AG10803 (cell line): ENCODE results near the gene ADAMTS6.

ENCODE experiments used
- DNase-seq: peaks from one replicate; pipeline ENCODE4 v3.0.0; 2010; ENCODE audit warnings: low read depth
- H3K4me3 ChIP-seq: 2 replicates; pipeline ENCODE4 v1.5.1; 2011; ENCODE audit warnings: mild to moderate bottlenecking, low read length, control low read depth
- TF ChIP-seq, protein P1 (sequence below): conservative IDR thresholded peaks from 2 replicates; pipeline ENCODE4 v1.5.1; 2011; ENCODE audit warnings: mild to moderate bottlenecking, low read length, control low read depth, inconsistent platforms

The ADAMTS6 gene

GRCh38 chr5:65364907-65365306 lies 116.8 kb downstream of the ADAMTS6 start:
- TF ChIP-seq, protein P1, sequence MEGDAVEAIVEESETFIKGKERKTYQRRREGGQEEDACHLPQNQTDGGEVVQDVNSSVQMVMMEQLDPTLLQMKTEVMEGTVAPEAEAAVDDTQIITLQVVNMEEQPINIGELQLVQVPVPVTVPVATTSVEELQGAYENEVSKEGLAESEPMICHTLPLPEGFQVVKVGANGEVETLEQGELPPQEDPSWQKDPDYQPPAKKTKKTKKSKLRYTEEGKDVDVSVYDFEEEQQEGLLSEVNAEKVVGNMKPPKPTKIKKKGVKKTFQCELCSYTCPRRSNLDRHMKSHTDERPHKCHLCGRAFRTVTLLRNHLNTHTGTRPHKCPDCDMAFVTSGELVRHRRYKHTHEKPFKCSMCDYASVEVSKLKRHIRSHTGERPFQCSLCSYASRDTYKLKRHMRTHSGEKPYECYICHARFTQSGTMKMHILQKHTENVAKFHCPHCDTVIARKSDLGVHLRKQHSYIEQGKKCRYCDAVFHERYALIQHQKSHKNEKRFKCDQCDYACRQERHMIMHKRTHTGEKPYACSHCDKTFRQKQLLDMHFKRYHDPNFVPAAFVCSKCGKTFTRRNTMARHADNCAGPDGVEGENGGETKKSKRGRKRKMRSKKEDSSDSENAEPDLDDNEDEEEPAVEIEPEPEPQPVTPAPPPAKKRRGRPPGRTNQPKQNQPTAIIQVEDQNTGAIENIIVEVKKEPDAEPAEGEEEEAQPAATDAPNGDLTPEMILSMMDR, result no peak
- H3K4me3 ChIP-seq, result no peak overlapping the region
- no peak for DNase-seq

DNA sequence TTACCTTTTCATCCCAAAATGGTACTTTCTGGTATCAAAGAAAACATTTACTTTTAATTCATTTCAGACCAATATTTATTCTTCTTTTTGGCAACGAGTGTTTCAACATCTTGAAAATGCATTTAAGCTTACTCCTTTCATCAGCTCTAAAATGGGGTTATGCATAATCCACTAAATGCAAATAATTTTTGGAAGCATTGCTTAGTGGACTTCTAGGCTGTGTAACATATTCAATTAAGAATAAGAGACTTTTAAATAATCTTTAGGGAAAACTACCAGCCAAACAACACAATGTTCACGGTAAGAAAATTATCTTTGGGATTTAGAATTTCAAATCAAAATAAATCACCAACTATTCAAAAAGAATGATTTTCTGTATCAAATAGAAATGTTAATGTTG lies 118.2 kb downstream of the ADAMTS6 start:
- TF ChIP-seq, protein P1, result no peak
- no peak for DNase-seq
- H3K4me3 ChIP-seq, result no peak overlapping the region

DNA sequence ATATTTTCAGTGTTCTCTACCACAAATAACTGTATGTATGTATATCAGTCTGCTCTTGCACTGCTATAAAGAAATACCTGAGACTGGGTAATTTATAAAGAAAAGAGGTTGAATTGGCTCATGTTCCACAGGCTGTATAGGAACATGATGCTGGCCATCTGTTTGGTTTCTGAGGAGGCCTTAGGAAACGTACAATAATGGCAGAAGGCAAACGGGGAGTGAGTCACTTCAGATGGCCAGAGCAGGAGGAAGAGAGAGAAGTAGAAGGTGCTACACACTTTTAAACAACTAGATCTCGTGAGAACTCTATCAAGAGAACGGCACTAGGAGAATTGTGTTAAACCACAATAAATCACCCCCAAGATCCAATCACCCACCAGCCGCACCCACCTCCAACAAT lies 121.7 kb downstream of the ADAMTS6 start:
- H3K4me3 ChIP-seq, result no peak overlapping the region
- DNase-seq, result no peak
- TF ChIP-seq, protein P1, result no peak

DNA sequence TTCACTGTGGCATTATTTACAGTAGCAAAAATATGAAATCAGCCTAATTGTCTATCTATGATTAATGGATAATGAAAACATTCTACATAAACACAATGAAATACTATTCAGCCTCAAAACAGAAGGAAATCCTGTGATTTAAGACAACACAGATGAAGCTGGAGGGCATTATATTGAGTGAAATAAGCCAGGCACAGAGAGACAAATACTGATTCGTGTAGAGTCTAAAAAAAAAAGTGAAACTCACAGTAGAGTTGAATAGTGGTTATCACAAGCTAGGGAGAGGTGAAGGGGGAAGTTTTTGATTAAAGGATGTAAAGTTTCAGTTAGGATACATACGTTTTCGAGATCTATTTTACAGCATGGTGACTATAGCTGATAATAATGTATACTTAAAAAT lies 122.2 kb downstream of the ADAMTS6 start:
- no peak for DNase-seq
- TF ChIP-seq, protein P1, result no peak
- H3K4me3 ChIP-seq, result no peak overlapping the region

- no peak for DNase-seq
- H3K4me3 ChIP-seq, result no peak overlapping the region
- TF ChIP-seq, protein P1, result no peak
Observed at GRCh38 chr5:65356274-65356673, 125.4 kb downstream of the ADAMTS6 start.

DNA sequence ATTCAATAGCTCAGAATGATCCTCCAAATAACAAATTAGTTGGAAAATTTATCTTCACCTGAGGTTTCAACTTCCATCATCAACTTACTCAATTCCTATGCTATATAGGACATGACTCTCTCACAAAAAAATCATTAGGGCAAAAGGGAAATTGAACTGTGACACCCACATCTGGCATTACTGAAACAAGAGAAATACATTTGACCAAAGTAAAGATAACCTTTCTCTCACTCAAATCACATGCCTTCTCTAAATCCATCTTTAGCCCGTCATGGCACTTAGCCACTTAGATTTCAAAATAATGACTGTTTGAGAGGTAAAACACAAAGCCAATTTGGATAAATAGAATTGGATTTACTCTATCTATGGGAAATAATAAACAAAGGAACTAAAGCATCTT lies 126.4 kb downstream of the ADAMTS6 start:
- H3K4me3 ChIP-seq, result no peak overlapping the region
- DNase-seq, result no peak
- TF ChIP-seq, protein P1, result no peak

- H3K4me3 ChIP-seq, result no peak overlapping the region
- TF ChIP-seq, protein P1, result no peak
- no peak for DNase-seq
Observed at GRCh38 chr5:65341835-65342234, 139.9 kb downstream of the ADAMTS6 start.
